GM23338 (cell line): ENCODE results near the gene DOLPP1. TPM values are rescaled to one million over a fixed set of nuclear protein-coding genes. Genes with fewer than 3 reads are reported as not detected.

ENCODE experiments used
- ATAC-seq: fragments of 200-7000 bp; cut with Tn5 transposase; 3 replicates; pipeline ENCODE4 v1.9.1; 2020
- DNase-seq: peaks from one replicate; pipeline ENCODE4 v3.0.0-alpha.2; 2015; ENCODE audit warnings: low spot score
- H2AFZ ChIP-seq: fragments of 200-600 bp; sonication (generic); 2 replicates; pipeline ENCODE4 v1.8.0; 2016; ENCODE audit warnings: antibody characterized with exemption, mild to moderate bottlenecking, moderate library complexity
- H3F3A ChIP-seq: fragments of 200-600 bp; sonication (generic); replicated peaks from 2 replicates; pipeline ENCODE4 v1.8.0; 2017; ENCODE audit warnings: antibody characterized with exemption, mixed run types, low read depth
- H3K27ac ChIP-seq: fragments of 200-600 bp; sonication (generic); 2 replicates; pipeline ENCODE4 v1.6.1; 2016; ENCODE audit warnings: low read depth
- H3K27me3 ChIP-seq: fragments of 200-600 bp; sonication (generic); 2 replicates; pipeline ENCODE4 v1.8.0; 2016; ENCODE audit warnings: mild to moderate bottlenecking, mixed run types, moderate library complexity; ENCODE audit not compliant: insufficient read depth
- H3K36me3 ChIP-seq: fragments of 200-600 bp; sonication (generic); 2 replicates; pipeline ENCODE4 v1.8.0; 2016; ENCODE audit warnings: mild to moderate bottlenecking; ENCODE audit not compliant: insufficient read depth
- H3K4me1 ChIP-seq: fragments of 200-600 bp; sonication (generic); 2 replicates; pipeline ENCODE4 v1.8.0; 2016; ENCODE audit warnings: mild to moderate bottlenecking, moderate library complexity; ENCODE audit not compliant: insufficient read depth
- H3K4me2 ChIP-seq: fragments of 200-600 bp; sonication (generic); 2 replicates; pipeline ENCODE4 v1.7.1; 2017; ENCODE audit warnings: mixed run types
- H3K4me3 ChIP-seq: fragments of 200-600 bp; sonication (generic); 2 replicates; pipeline ENCODE4 v1.6.1; 2016; ENCODE audit warnings: mixed run types
- H3K79me2 ChIP-seq: fragments of 200-600 bp; sonication (generic); replicated peaks from 2 replicates; pipeline ENCODE4 v1.8.0; 2017; ENCODE audit warnings: mild to moderate bottlenecking; ENCODE audit not compliant: insufficient read depth
- H3K9me2 ChIP-seq: fragments of 200-600 bp; sonication (generic); 2 replicates; pipeline ENCODE4 v1.8.0; 2017; ENCODE audit not compliant: insufficient read depth
- H4K20me1 ChIP-seq: fragments of 200-600 bp; sonication (generic); replicated peaks from 2 replicates; pipeline ENCODE4 v1.8.0; 2017; ENCODE audit warnings: mild to moderate bottlenecking; ENCODE audit not compliant: insufficient read depth
- H3K27ac Mint-ChIP-seq: 2 replicates; pipeline ENCODE4 v1.8.0; 2020; ENCODE audit warnings: inconsistent platforms, mild to moderate bottlenecking, moderate library complexity, mixed read lengths
- H3K27me3 Mint-ChIP-seq: 3 replicates; pipeline ENCODE4 v1.8.0; 2022; ENCODE audit warnings: low read depth, mild to moderate bottlenecking, moderate library complexity, mixed read lengths, inconsistent platforms; ENCODE audit not compliant: insufficient read depth, poor library complexity
- H3K36me3 Mint-ChIP-seq: 3 replicates; pipeline ENCODE4 v1.8.0; 2021; ENCODE audit warnings: low read depth, mild to moderate bottlenecking, inconsistent platforms, moderate library complexity, mixed read lengths
- H3K4me1 Mint-ChIP-seq: 3 replicates; pipeline ENCODE4 v1.8.0; 2020; ENCODE audit warnings: mild to moderate bottlenecking, inconsistent platforms, mixed read lengths
- H3K4me3 Mint-ChIP-seq: 3 replicates; pipeline ENCODE4 v1.8.0; 2021; ENCODE audit warnings: moderate library complexity, mild to moderate bottlenecking, inconsistent platforms, mixed read lengths
- H3K9me3 Mint-ChIP-seq: 3 replicates; pipeline ENCODE4 v1.8.0; 2020; ENCODE audit warnings: moderate library complexity, mild to moderate bottlenecking, inconsistent platforms, mixed read lengths
- CREB1 ChIP-seq: fragments of 250-450 bp; sonication (Bioruptor Pico); IDR thresholded peaks from 2 replicates; pipeline ENCODE4 v1.5.0; 2020; ENCODE audit warnings: low read depth, mild to moderate bottlenecking, moderate library complexity
- CTCF ChIP-seq, 2 experiments: fragments of 200-600 bp in 1 of 2; sonication (generic) in 1 of 2; conservative IDR thresholded peaks; 2 replicates each; pipeline versions ENCODE4 v1.5.1 to v1.6.1; 2016 to 2017; ENCODE audit warnings: antibody characterized with exemption in 2 of 2, low read depth in 2 of 2, mild to moderate bottlenecking in 2 of 2, moderate library complexity in 1 of 2
- ETS1 ChIP-seq: IDR thresholded peaks from 2 replicates; pipeline ENCODE4 v1.6.1; 2016; ENCODE audit warnings: antibody characterized with exemption
- EZH2 ChIP-seq: fragments of 200-600 bp; sonication (generic); IDR thresholded peaks from one replicate; pipeline ENCODE4 v1.8.0; 2017; ENCODE audit warnings: antibody characterized with exemption, mild to moderate bottlenecking, low read depth; ENCODE audit not compliant: unreplicated experiment
- EZH2phosphoT487 ChIP-seq: fragments of 200-600 bp; sonication (generic); IDR thresholded peaks from one replicate; pipeline ENCODE4 v1.8.1; 2018; ENCODE audit warnings: antibody characterized with exemption; ENCODE audit not compliant: unreplicated experiment
- JUNB ChIP-seq: IDR thresholded peaks from one replicate; pipeline ENCODE4 v1.6.1; 2016; ENCODE audit warnings: antibody characterized with exemption; ENCODE audit not compliant: unreplicated experiment
- NANOG ChIP-seq: IDR thresholded peaks from 2 replicates; pipeline ENCODE4 v1.6.1; 2016; ENCODE audit warnings: antibody characterized with exemption, borderline replicate concordance
- POLR2AphosphoS5 ChIP-seq: IDR thresholded peaks from 2 replicates; pipeline ENCODE4 v1.6.1; 2016; ENCODE audit warnings: antibody characterized with exemption, low read depth
- REST ChIP-seq: IDR thresholded peaks from one replicate; pipeline ENCODE4 v1.6.1; 2018; ENCODE audit warnings: antibody characterized with exemption; ENCODE audit not compliant: unreplicated experiment
- STAT1 ChIP-seq: IDR thresholded peaks from one replicate; pipeline ENCODE4 v1.6.1; 2016; ENCODE audit warnings: antibody characterized with exemption; ENCODE audit not compliant: unreplicated experiment
- ZNF114 ChIP-seq: fragments of 250-450 bp; sonication (Bioruptor Pico); IDR thresholded peaks from 2 replicates; pipeline ENCODE4 v1.5.0; 2020; ENCODE audit warnings: mild to moderate bottlenecking, moderate library complexity
- ZNF331 ChIP-seq: fragments of 250-450 bp; sonication (Bioruptor Pico); IDR thresholded peaks from 2 replicates; pipeline ENCODE4 v1.5.0; 2020; ENCODE audit warnings: low read depth, mild to moderate bottlenecking, moderate library complexity
- ZNF462 ChIP-seq: fragments of 250-450 bp; sonication (Bioruptor Pico); IDR thresholded peaks from 2 replicates; pipeline ENCODE4 v1.5.0; 2020; ENCODE audit warnings: mild to moderate bottlenecking, moderate library complexity
- polyA plus RNA-seq: library from polyadenylated mRNA; unstranded; fragments of >200 nt; fragmentation: Nextera tagmentation; extraction: Ambion mirVana; gene quantifications from 2 replicates; pipeline ENCODE4 v1.2.1, GENCODE V29; 2016
- total RNA-seq: library from RNA; depleted of rRNA; stranded (reverse); fragments of >200 nt; shearing (Covaris generic); gene quantifications from 2 replicates; pipeline ENCODE4 v1.2.3, GENCODE V29; 2014

The DOLPP1 gene
- total and polyA plus RNA-seq, 2 experiments from 2014 or later = 23.3 to 31.9 TPM

GRCh38 chr9:129130791-129131190 lies 49.9 kb downstream of the DOLPP1 start:
- Histone ChIP-seq H3K4me1 (peaks cover 13% of the 10 kb centered on the region), H2AFZ (no peak overlapping the region), H4K20me1 (0 out of 2 replicates have a peak, but pooled peaks cover 2% of the 10 kb centered on the region), H3K79me2 (0 out of 2 replicates have a peak, but pooled peaks cover 9% of the 10 kb centered on the region), H3K9me2 (no peaks in the 10 kb centered on the region), H3K36me3 (peaks cover 17% of the 10 kb centered on the region; the same call in 1 of the 2 replicates), H3K27me3 (no peaks in the 10 kb centered on the region), H3K4me3 (no peak overlapping the region), H3K4me2 (no peak overlapping the region), H3F3A (peaks cover 10% of the 10 kb centered on the region; the same call in 1 of the 2 replicates), H3K27ac (no peak overlapping the region)
- TF ChIP-seq EZH2phosphoT487 = no peak
- TF ChIP-seq ZNF331 (CRISPR knock-in tag) = no peak
- no peak for TF ChIP-seq EZH2
- TF ChIP-seq CTCF (conservative IDR thresholded peaks at IDR 0.05; ENCODE audit: low read depth in 2 of 2) = no peak
- no peak for TF ChIP-seq POLR2AphosphoS5
- TF ChIP-seq CREB1 = no peak
- no peak for TF ChIP-seq JUNB
- no peak for TF ChIP-seq ZNF462
- no peak for TF ChIP-seq ZNF114 (CRISPR knock-in tag)
- no peak for TF ChIP-seq STAT1
- no peak for TF ChIP-seq ETS1
- no peak for TF ChIP-seq REST
- TF ChIP-seq NANOG = no peak
- no peaks in the 10 kb centered on the region for H3K9me3 Mint-ChIP-seq
- DNase-seq = no peak
- peaks cover 6% of the 10 kb centered on the region for H3K27me3 Mint-ChIP-seq
- H3K36me3 Mint-ChIP-seq = peaks cover 61% of the 10 kb centered on the region
- ATAC-seq = no peak
- H3K4me1 Mint-ChIP-seq = peaks cover 22% of the 10 kb centered on the region
- H3K4me3 Mint-ChIP-seq = no peak overlapping the region
- no peak overlapping the region for H3K27ac Mint-ChIP-seq
